ENCODE results near the gene CLEC10A. TPM values are rescaled to one million over a fixed set of nuclear protein-coding genes. Genes with fewer than 3 reads are reported as not detected.

Gene CLEC10A
- total RNA-seq, 2 experiments from 2014 or later: not detected

DNA sequence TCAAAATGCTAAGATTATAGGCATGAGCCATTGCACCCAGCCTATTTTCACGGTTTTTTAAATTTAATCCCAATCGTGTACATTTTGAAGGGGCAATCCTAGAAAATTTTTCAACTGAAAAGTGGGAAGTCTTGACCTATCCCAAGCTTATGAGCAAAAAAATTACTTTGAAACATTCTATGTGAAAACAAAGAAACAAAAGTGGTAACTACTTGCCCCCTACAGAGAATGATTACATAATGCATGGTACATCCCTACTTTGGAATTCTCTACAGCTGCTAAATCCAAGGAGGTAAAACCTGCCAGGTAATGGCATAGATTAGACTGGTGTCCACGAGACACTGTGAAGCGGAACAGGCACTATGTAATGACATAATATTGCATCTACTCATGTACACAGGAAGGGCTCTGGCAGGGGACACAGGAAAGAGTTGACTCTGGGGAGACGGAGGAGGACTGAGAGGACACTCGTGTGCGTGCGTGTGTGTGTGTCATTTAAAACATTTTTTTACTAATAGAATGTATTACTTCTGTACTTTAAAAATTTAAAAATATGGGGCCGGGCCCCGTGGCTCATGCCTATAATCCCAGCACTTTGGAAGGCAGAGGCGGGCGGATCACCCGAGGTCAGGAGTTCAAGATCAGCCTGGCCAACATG is 18.9 kb upstream of the CLEC10A start:
- no peak overlapping the region for H3K27ac ChIP-seq (ENCODE audit: low read depth, low read length, poor library complexity, severe bottlenecking)
- ChIA-PET CTCF (ENCODE audit: unreplicated experiment) (no interaction called here), POLR2A (no interaction called here)
- no peak for TF ChIP-seq EZH2phosphoT487 (IDR thresholded peaks at IDR 0.05; ENCODE audit: borderline replicate concordance, low read depth, low read length)
- TF ChIP-seq, protein P1, sequence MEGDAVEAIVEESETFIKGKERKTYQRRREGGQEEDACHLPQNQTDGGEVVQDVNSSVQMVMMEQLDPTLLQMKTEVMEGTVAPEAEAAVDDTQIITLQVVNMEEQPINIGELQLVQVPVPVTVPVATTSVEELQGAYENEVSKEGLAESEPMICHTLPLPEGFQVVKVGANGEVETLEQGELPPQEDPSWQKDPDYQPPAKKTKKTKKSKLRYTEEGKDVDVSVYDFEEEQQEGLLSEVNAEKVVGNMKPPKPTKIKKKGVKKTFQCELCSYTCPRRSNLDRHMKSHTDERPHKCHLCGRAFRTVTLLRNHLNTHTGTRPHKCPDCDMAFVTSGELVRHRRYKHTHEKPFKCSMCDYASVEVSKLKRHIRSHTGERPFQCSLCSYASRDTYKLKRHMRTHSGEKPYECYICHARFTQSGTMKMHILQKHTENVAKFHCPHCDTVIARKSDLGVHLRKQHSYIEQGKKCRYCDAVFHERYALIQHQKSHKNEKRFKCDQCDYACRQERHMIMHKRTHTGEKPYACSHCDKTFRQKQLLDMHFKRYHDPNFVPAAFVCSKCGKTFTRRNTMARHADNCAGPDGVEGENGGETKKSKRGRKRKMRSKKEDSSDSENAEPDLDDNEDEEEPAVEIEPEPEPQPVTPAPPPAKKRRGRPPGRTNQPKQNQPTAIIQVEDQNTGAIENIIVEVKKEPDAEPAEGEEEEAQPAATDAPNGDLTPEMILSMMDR (conservative IDR thresholded peaks at IDR 0.05; ENCODE audit: low read length): no peak
- no peak overlapping the region for H3K4me2 ChIP-seq (ENCODE audit: low read length)
- H2AFZ ChIP-seq (ENCODE audit: low read length): no peak overlapping the region
- H3K4me1 ChIP-seq (ENCODE audit: insufficient read depth, low read length, poor library complexity, severe bottlenecking): peaks cover 7% of the 10 kb centered on the region
- no peaks in the 10 kb centered on the region for H3K9me3 ChIP-seq (ENCODE audit: low read length)
- H3K9me2 ChIP-seq (ENCODE audit: insufficient read depth, low read length): no peaks in the 10 kb centered on the region
- BruUV-seq (replicated peaks): no TSS peak
- H3K79me2 ChIP-seq (ENCODE audit: insufficient read depth, low read depth, low read length): no peaks in the 10 kb centered on the region
- H4K20me1 ChIP-seq (ENCODE audit: insufficient read depth, low read length): no peaks in the 10 kb centered on the region
- no peak overlapping the region for H3K4me3 ChIP-seq (ENCODE audit: low read depth, low read length, poor library complexity, severe bottlenecking)
- intact Hi-C loops (cut with micrococcal nuclease; ENCODE audit: unreplicated experiment): no loop called here
- no peaks in the 10 kb centered on the region for H3K36me3 ChIP-seq (ENCODE audit: insufficient read depth, low read length)
- no peak for DNase-seq (ENCODE audit: low spot score)

- no peaks in the 10 kb centered on the region for H3K9me2 ChIP-seq (ENCODE audit: insufficient read depth, low read length)
- no peak overlapping the region for H3K4me2 ChIP-seq (ENCODE audit: low read length)
- H3K4me3 ChIP-seq (ENCODE audit: low read depth, low read length, poor library complexity, severe bottlenecking): no peak overlapping the region
- no peaks in the 10 kb centered on the region for H3K9me3 ChIP-seq (ENCODE audit: low read length)
- no TSS peak for BruUV-seq (replicated peaks)
- no peak overlapping the region for H2AFZ ChIP-seq (ENCODE audit: low read length)
- intact Hi-C loops (cut with micrococcal nuclease; ENCODE audit: unreplicated experiment): no loop called here
- no peak for TF ChIP-seq EZH2phosphoT487 (IDR thresholded peaks at IDR 0.05; ENCODE audit: borderline replicate concordance, low read depth, low read length)
- TF ChIP-seq, protein P1 (conservative IDR thresholded peaks at IDR 0.05; ENCODE audit: low read length): no peak
- CTCF ChIA-PET (ENCODE audit: unreplicated experiment): no interaction called here
- peaks cover 7% of the 10 kb centered on the region for H3K4me1 ChIP-seq (ENCODE audit: insufficient read depth, low read length, poor library complexity, severe bottlenecking)
- no peaks in the 10 kb centered on the region for H4K20me1 ChIP-seq (ENCODE audit: insufficient read depth, low read length)
- no peak overlapping the region for H3K27ac ChIP-seq (ENCODE audit: low read depth, low read length, poor library complexity, severe bottlenecking)
- POLR2A ChIA-PET: no interaction called here
- DNase-seq (ENCODE audit: low spot score): no peak
- no peaks in the 10 kb centered on the region for H3K79me2 ChIP-seq (ENCODE audit: insufficient read depth, low read depth, low read length)
- H3K36me3 ChIP-seq (ENCODE audit: insufficient read depth, low read length): no peaks in the 10 kb centered on the region
Measured at GRCh38 chr17:7097940-7098339, 17.9 kb upstream of the CLEC10A start.

DNA sequence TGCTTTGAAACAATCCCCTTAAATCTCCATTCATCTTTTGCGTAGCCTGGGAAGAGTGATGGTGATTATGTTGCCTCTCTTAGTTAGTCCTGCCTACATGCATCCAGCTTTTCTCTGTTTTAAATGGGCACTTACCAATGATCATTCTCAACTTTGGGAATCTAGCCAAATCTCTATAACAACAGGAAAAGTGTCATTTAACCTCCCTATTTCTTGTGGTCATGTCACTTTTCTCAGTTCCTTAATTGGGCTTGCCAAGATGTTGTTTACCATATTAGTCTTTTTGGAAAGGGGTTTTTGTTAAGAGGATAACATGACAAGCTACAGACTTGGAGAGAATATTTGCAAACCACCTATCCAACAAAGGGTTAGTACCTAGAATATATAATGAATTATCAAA is 15.6 kb upstream of the CLEC10A start:
- Histone ChIP-seq H3K27ac (ENCODE audit: low read depth, low read length, poor library complexity, severe bottlenecking) (no peak overlapping the region), H3K4me3 (ENCODE audit: low read depth, low read length, poor library complexity, severe bottlenecking) (no peak overlapping the region), H4K20me1 (ENCODE audit: insufficient read depth, low read length) (no peaks in the 10 kb centered on the region), H3K4me2 (ENCODE audit: low read length) (no peak overlapping the region), H3K36me3 (ENCODE audit: insufficient read depth, low read length) (no peaks in the 10 kb centered on the region), H3K9me3 (ENCODE audit: low read length) (no peaks in the 10 kb centered on the region), H3K9me2 (ENCODE audit: insufficient read depth, low read length) (no peaks in the 10 kb centered on the region), H2AFZ (ENCODE audit: low read length) (no peak overlapping the region), H3K79me2 (ENCODE audit: insufficient read depth, low read depth, low read length) (no peaks in the 10 kb centered on the region), H3K4me1 (ENCODE audit: insufficient read depth, low read length, poor library complexity, severe bottlenecking) (peaks cover 7% of the 10 kb centered on the region)
- POLR2A ChIA-PET: no interaction called here
- DNase-seq (ENCODE audit: low spot score): peak; percentile 5
- TF ChIP-seq EZH2phosphoT487 (IDR thresholded peaks at IDR 0.05; ENCODE audit: borderline replicate concordance, low read depth, low read length): no peak
- TF ChIP-seq, protein P1 (conservative IDR thresholded peaks at IDR 0.05; ENCODE audit: low read length): no peak
- CTCF ChIA-PET (ENCODE audit: unreplicated experiment): no interaction called here
- intact Hi-C loops (cut with micrococcal nuclease; ENCODE audit: unreplicated experiment): no loop called here
- no TSS peak for BruUV-seq (replicated peaks)

Measured in OCI-LY7 (cell line).